NK-92 (cell line): ENCODE data around the gene FAT2.
"Not testable (repeated sequence)": the region's sequence is repeated elsewhere in the genome, so short reads cannot be mapped to it uniquely, and the experiment has no call there.

Experiments
- DNase-seq: peaks from one replicate; lab custom pipeline; 2025; ENCODE audit not compliant: unreplicated experiment; lab: John Stamatoyannopoulos, UW

Gene FAT2

GRCh38 chr5:151581812-151582583 lies 9.1 kb downstream of the FAT2 start:
- no peak for DNase-seq

- DNase-seq = no peak
Measured at GRCh38 chr5:151581347-151581746, 9.8 kb downstream of the FAT2 start.

GRCh38 chr5:151580858-151581257 lies 10.3 kb downstream of the FAT2 start:
- DNase-seq = no peak

- DNase-seq = no peak
Measured at GRCh38 chr5:151580239-151580638, 10.9 kb downstream of the FAT2 start.

GRCh38 chr5:151579146-151579545 lies 12.0 kb downstream of the FAT2 start:
- not testable (repeated sequence) for DNase-seq

GRCh38 chr5:151578326-151579025 lies 12.7 kb downstream of the FAT2 start:
- DNase-seq = no peak

GRCh38 chr5:151577566-151577965 lies 13.6 kb downstream of the FAT2 start:
- DNase-seq = no peak

GRCh38 chr5:151574444-151574996 lies 16.6 kb downstream of the FAT2 start:
- no peak for DNase-seq

- DNase-seq = no peak
Measured at GRCh38 chr5:151572657-151573368, 18.3 kb downstream of the FAT2 start.

- no peak for DNase-seq
Measured at GRCh38 chr5:151571270-151572173, 19.6 kb downstream of the FAT2 start.

GRCh38 chr5:151570512-151571269 lies 20.4 kb downstream of the FAT2 start:
- no peak for DNase-seq

- no peak for DNase-seq
Measured at GRCh38 chr5:151570058-151570457, 21.1 kb downstream of the FAT2 start.

- DNase-seq = no peak
Measured at GRCh38 chr5:151569132-151570046, 21.7 kb downstream of the FAT2 start.

- no peak for DNase-seq
Measured at GRCh38 chr5:151568036-151568435, 23.1 kb downstream of the FAT2 start.

- DNase-seq = no peak
Measured at GRCh38 chr5:151565971-151566370, 25.2 kb downstream of the FAT2 start.

- no peak for DNase-seq
Measured at GRCh38 chr5:151562019-151562707, 29.0 kb downstream of the FAT2 start.

GRCh38 chr5:151557951-151558350 lies 33.2 kb downstream of the FAT2 start:
- no peak for DNase-seq

- DNase-seq = no peak
Measured at GRCh38 chr5:151557466-151557865, 33.7 kb downstream of the FAT2 start.
